GM23338 (cell line): ENCODE measurements around the gene PPM1H. TPM values are rescaled to one million over a fixed set of nuclear protein-coding genes. Genes with fewer than 3 reads are reported as not detected.
A peak's percentile ranks its signal among the peaks of the same experiment; 100 is the strongest.

Experiments used
- ATAC-seq: fragments of 200-7000 bp; cut with Tn5 transposase; 3 replicates; pipeline ENCODE4 v1.9.1; 2020
- DNase-seq: peaks from one replicate; pipeline ENCODE4 v3.0.0-alpha.2; 2015; ENCODE audit warnings: low spot score
- H2AFZ ChIP-seq: fragments of 200-600 bp; sonication (generic); 2 replicates; pipeline ENCODE4 v1.8.0; 2016; ENCODE audit warnings: antibody characterized with exemption, mild to moderate bottlenecking, moderate library complexity
- H3F3A ChIP-seq: fragments of 200-600 bp; sonication (generic); replicated peaks from 2 replicates; pipeline ENCODE4 v1.8.0; 2017; ENCODE audit warnings: antibody characterized with exemption, mixed run types, low read depth
- H3K27ac ChIP-seq: fragments of 200-600 bp; sonication (generic); 2 replicates; pipeline ENCODE4 v1.6.1; 2016; ENCODE audit warnings: low read depth
- H3K27me3 ChIP-seq: fragments of 200-600 bp; sonication (generic); 2 replicates; pipeline ENCODE4 v1.8.0; 2016; ENCODE audit warnings: mild to moderate bottlenecking, mixed run types, moderate library complexity; ENCODE audit not compliant: insufficient read depth
- H3K36me3 ChIP-seq: fragments of 200-600 bp; sonication (generic); 2 replicates; pipeline ENCODE4 v1.8.0; 2016; ENCODE audit warnings: mild to moderate bottlenecking; ENCODE audit not compliant: insufficient read depth
- H3K4me1 ChIP-seq: fragments of 200-600 bp; sonication (generic); 2 replicates; pipeline ENCODE4 v1.8.0; 2016; ENCODE audit warnings: mild to moderate bottlenecking, moderate library complexity; ENCODE audit not compliant: insufficient read depth
- H3K4me2 ChIP-seq: fragments of 200-600 bp; sonication (generic); 2 replicates; pipeline ENCODE4 v1.7.1; 2017; ENCODE audit warnings: mixed run types
- H3K4me3 ChIP-seq: fragments of 200-600 bp; sonication (generic); 2 replicates; pipeline ENCODE4 v1.6.1; 2016; ENCODE audit warnings: mixed run types
- H3K79me2 ChIP-seq: fragments of 200-600 bp; sonication (generic); replicated peaks from 2 replicates; pipeline ENCODE4 v1.8.0; 2017; ENCODE audit warnings: mild to moderate bottlenecking; ENCODE audit not compliant: insufficient read depth
- H3K9me2 ChIP-seq: fragments of 200-600 bp; sonication (generic); 2 replicates; pipeline ENCODE4 v1.8.0; 2017; ENCODE audit not compliant: insufficient read depth
- H4K20me1 ChIP-seq: fragments of 200-600 bp; sonication (generic); replicated peaks from 2 replicates; pipeline ENCODE4 v1.8.0; 2017; ENCODE audit warnings: mild to moderate bottlenecking; ENCODE audit not compliant: insufficient read depth
- H3K27ac Mint-ChIP-seq: 2 replicates; pipeline ENCODE4 v1.8.0; 2020; ENCODE audit warnings: inconsistent platforms, mild to moderate bottlenecking, moderate library complexity, mixed read lengths
- H3K27me3 Mint-ChIP-seq: 3 replicates; pipeline ENCODE4 v1.8.0; 2022; ENCODE audit warnings: low read depth, mild to moderate bottlenecking, moderate library complexity, mixed read lengths, inconsistent platforms; ENCODE audit not compliant: insufficient read depth, poor library complexity
- H3K36me3 Mint-ChIP-seq: 3 replicates; pipeline ENCODE4 v1.8.0; 2021; ENCODE audit warnings: low read depth, mild to moderate bottlenecking, inconsistent platforms, moderate library complexity, mixed read lengths
- H3K4me1 Mint-ChIP-seq: 3 replicates; pipeline ENCODE4 v1.8.0; 2020; ENCODE audit warnings: mild to moderate bottlenecking, inconsistent platforms, mixed read lengths
- H3K4me3 Mint-ChIP-seq: 3 replicates; pipeline ENCODE4 v1.8.0; 2021; ENCODE audit warnings: moderate library complexity, mild to moderate bottlenecking, inconsistent platforms, mixed read lengths
- H3K9me3 Mint-ChIP-seq: 3 replicates; pipeline ENCODE4 v1.8.0; 2020; ENCODE audit warnings: moderate library complexity, mild to moderate bottlenecking, inconsistent platforms, mixed read lengths
- CREB1 ChIP-seq: fragments of 250-450 bp; sonication (Bioruptor Pico); IDR thresholded peaks from 2 replicates; pipeline ENCODE4 v1.5.0; 2020; ENCODE audit warnings: low read depth, mild to moderate bottlenecking, moderate library complexity
- CTCF ChIP-seq, 2 experiments: fragments of 200-600 bp in 1 of 2; sonication (generic) in 1 of 2; conservative IDR thresholded peaks; 2 replicates each; pipeline versions ENCODE4 v1.5.1 to v1.6.1; 2016 to 2017; ENCODE audit warnings: antibody characterized with exemption in 2 of 2, low read depth in 2 of 2, mild to moderate bottlenecking in 2 of 2, moderate library complexity in 1 of 2
- ETS1 ChIP-seq: IDR thresholded peaks from 2 replicates; pipeline ENCODE4 v1.6.1; 2016; ENCODE audit warnings: antibody characterized with exemption
- EZH2 ChIP-seq: fragments of 200-600 bp; sonication (generic); IDR thresholded peaks from one replicate; pipeline ENCODE4 v1.8.0; 2017; ENCODE audit warnings: antibody characterized with exemption, mild to moderate bottlenecking, low read depth; ENCODE audit not compliant: unreplicated experiment
- EZH2phosphoT487 ChIP-seq: fragments of 200-600 bp; sonication (generic); IDR thresholded peaks from one replicate; pipeline ENCODE4 v1.8.1; 2018; ENCODE audit warnings: antibody characterized with exemption; ENCODE audit not compliant: unreplicated experiment
- NANOG ChIP-seq: IDR thresholded peaks from 2 replicates; pipeline ENCODE4 v1.6.1; 2016; ENCODE audit warnings: antibody characterized with exemption, borderline replicate concordance
- POLR2AphosphoS5 ChIP-seq: IDR thresholded peaks from 2 replicates; pipeline ENCODE4 v1.6.1; 2016; ENCODE audit warnings: antibody characterized with exemption, low read depth
- REST ChIP-seq: IDR thresholded peaks from one replicate; pipeline ENCODE4 v1.6.1; 2018; ENCODE audit warnings: antibody characterized with exemption; ENCODE audit not compliant: unreplicated experiment
- STAT1 ChIP-seq: IDR thresholded peaks from one replicate; pipeline ENCODE4 v1.6.1; 2016; ENCODE audit warnings: antibody characterized with exemption; ENCODE audit not compliant: unreplicated experiment
- ZNF114 ChIP-seq: fragments of 250-450 bp; sonication (Bioruptor Pico); IDR thresholded peaks from 2 replicates; pipeline ENCODE4 v1.5.0; 2020; ENCODE audit warnings: mild to moderate bottlenecking, moderate library complexity
- ZNF331 ChIP-seq: fragments of 250-450 bp; sonication (Bioruptor Pico); IDR thresholded peaks from 2 replicates; pipeline ENCODE4 v1.5.0; 2020; ENCODE audit warnings: low read depth, mild to moderate bottlenecking, moderate library complexity
- polyA plus RNA-seq: library from polyadenylated mRNA; unstranded; fragments of >200 nt; fragmentation: Nextera tagmentation; extraction: Ambion mirVana; gene quantifications from 2 replicates; pipeline ENCODE4 v1.2.1, GENCODE V29; 2016
- total RNA-seq: library from RNA; depleted of rRNA; stranded (reverse); fragments of >200 nt; shearing (Covaris generic); gene quantifications from 2 replicates; pipeline ENCODE4 v1.2.3, GENCODE V29; 2014

Gene PPM1H
- total and polyA plus RNA-seq, 2 experiments from 2014 or later: 11.4 to 41.2 TPM

GRCh38 chr12:62774794-62775193 lies 160.2 kb downstream of the PPM1H start (continued):
- TF ChIP-seq REST: no peak
- TF ChIP-seq EZH2phosphoT487: no peak

GRCh38 chr12:62772416-62772955 lies 162.5 kb downstream of the PPM1H start:
- H3K4me1 ChIP-seq: peaks cover 25% of the 10 kb centered on the region
- no peaks in the 10 kb centered on the region for H3F3A ChIP-seq
- no peak overlapping the region for H3K4me2 ChIP-seq
- 0 out of 2 replicates have a peak overlapping the region, but pooled peaks have one; percentile 27 for H3K27ac ChIP-seq
- Mint-ChIP-seq H3K27me3 (peaks cover 6% of the 10 kb centered on the region), H3K27ac (no peak overlapping the region; the same call in 1 of the 2 replicates), H3K4me3 (no peak overlapping the region), H3K36me3 (no peaks in the 10 kb centered on the region; the same call in 2 of the 3 replicates), H3K9me3 (no peaks in the 10 kb centered on the region; the same call in 2 of the 3 replicates), H3K4me1 (peaks cover 31% of the 10 kb centered on the region)
- no peak overlapping the region for H3K4me3 ChIP-seq
- ATAC-seq (no peak), DNase-seq (no peak)
- H3K27me3 ChIP-seq: no peaks in the 10 kb centered on the region
- H2AFZ ChIP-seq: no peak overlapping the region
- no peaks in the 10 kb centered on the region for H3K9me2 ChIP-seq
- no peaks in the 10 kb centered on the region for H4K20me1 ChIP-seq
- H3K79me2 ChIP-seq: no peaks in the 10 kb centered on the region; the same call in 1 of the 2 replicates
- H3K36me3 ChIP-seq: no peaks in the 10 kb centered on the region
- TF ChIP-seq ZNF114 (CRISPR knock-in tag) (no peak), CTCF (conservative IDR thresholded peaks at IDR 0.05; ENCODE audit: low read depth in 2 of 2) (no peak), ZNF331 (no peak), STAT1 (no peak), ETS1 (no peak), NANOG (no peak), CREB1 (CRISPR knock-in tag) (no peak), EZH2 (no peak), REST (no peak), POLR2AphosphoS5 (no peak), EZH2phosphoT487 (no peak)
